Measurements from ENCODE around the gene SCGB1D4. TPM values are rescaled to one million over a fixed set of nuclear protein-coding genes. Genes with fewer than 3 reads are reported as not detected.

SCGB1D4 gene
- total and polyA plus RNA-seq, 2 of the 4 experiments (the other 2 are of a cell fraction): not detected

GRCh38 chr11:62345861-62346260 is 47.0 kb upstream of the SCGB1D4 start:
- no peak for TF ChIP-seq CEBPB (IDR thresholded peaks at IDR 0.05; ENCODE audit: low read depth, low read length)
- no peak for TF ChIP-seq CHD1 (IDR thresholded peaks at IDR 0.05; ENCODE audit: low read depth, low read length)
- no peak for TF ChIP-seq MXI1 (IDR thresholded peaks at IDR 0.05; ENCODE audit: borderline replicate concordance, low read depth, low read length)
- no peak for TF ChIP-seq CTCF (conservative IDR thresholded peaks at IDR 0.05; ENCODE audit: low read depth, low read length)
- TF ChIP-seq BHLHE40 (IDR thresholded peaks at IDR 0.05; ENCODE audit: low read depth, low read length): no peak
- TF ChIP-seq RAD21 (IDR thresholded peaks at IDR 0.05; ENCODE audit: low read length): no peak
- no peak for TF ChIP-seq RFX5 (IDR thresholded peaks at IDR 0.05; ENCODE audit: low read depth, low read length)
- TF ChIP-seq NFE2L2 (IDR thresholded peaks at IDR 0.05; ENCODE audit: low read depth, low read length): no peak
- Histone ChIP-seq H3K27ac (ENCODE audit: insufficient read depth, low read length) (no peak overlapping the region), H3K4me2 (ENCODE audit: low read depth, low read length) (no peak overlapping the region), H3K4me1 (ENCODE audit: control insufficient read depth, insufficient read depth, low read length) (no peaks in the 10 kb centered on the region), H2AK5ac (ENCODE audit: low read depth, low read length) (no peak overlapping the region), H4K8ac (ENCODE audit: low read depth in 2 of 2, low read length in 2 of 2) (no peak overlapping the region), H3K14ac (replicated peaks; ENCODE audit: low read depth, low read length) (no peak overlapping the region), H3K9ac (ENCODE audit: low read depth, low read length) (no peak overlapping the region), H3K9me1 (ENCODE audit: insufficient read depth, low read length) (no peaks in the 10 kb centered on the region), H3K23ac (ENCODE audit: low read depth, low read length) (no peak overlapping the region), H3K36me3 (ENCODE audit: control insufficient read depth, insufficient read depth, low read length) (no peaks in the 10 kb centered on the region), H3K4me3 (ENCODE audit: insufficient read depth, low read depth, low read length) (no peak overlapping the region), H3K27me3 (ENCODE audit: control insufficient read depth, insufficient read depth, low read length) (peaks cover 2% of the 10 kb centered on the region; the same call in 1 of the 2 replicates), H2BK5ac (ENCODE audit: low read depth, low read length, poor library complexity, severe bottlenecking) (no peak overlapping the region), H2AK9ac (replicated peaks; ENCODE audit: low read depth, low read length, poor library complexity) (no peak overlapping the region), H4K20me1 (ENCODE audit: insufficient read depth, low read length) (no peaks in the 10 kb centered on the region), H3K56ac (ENCODE audit: extremely low read depth, insufficient read depth, low read length) (no peak overlapping the region), H2AFZ (replicated peaks; ENCODE audit: low read length, poor library complexity) (no peak overlapping the region), H3K79me1 (ENCODE audit: low read depth in 1 of 2, low read length in 2 of 2) (no peaks in the 10 kb centered on the region), H4K91ac (ENCODE audit: insufficient read depth, low read depth, low read length) (no peak overlapping the region), H4K5ac (ENCODE audit: low read depth, low read length) (no peak overlapping the region), H3K18ac (ENCODE audit: low read depth, low read length) (no peak overlapping the region), H3K9me3 (ENCODE audit: control insufficient read depth, insufficient read depth, low read length) (no peaks in the 10 kb centered on the region), H3K4ac (ENCODE audit: low read depth, low read length) (no peak overlapping the region), H2BK15ac (ENCODE audit: low read depth, low read length) (no peak overlapping the region), H2BK20ac (ENCODE audit: low read depth, low read length) (no peak overlapping the region), H2BK120ac (ENCODE audit: low read depth, low read length) (no peak overlapping the region)
- in situ Hi-C loops (cut with MboI; ENCODE audit: low sequenced_read_pairs): no loop called here
- ChIA-PET POLR2A (ENCODE audit: unreplicated experiment) (no interaction called here), CTCF (no interaction called here)
- BruUV-seq (replicated peaks): no TSS peak
- DNase-seq (no peak), ATAC-seq (ENCODE audit: low read depth) (no peak)
- no CpG with 5 or more reads among the region's 6 CpGs for whole genome bisulfite sequencing, 2 experiments (ENCODE audit: extremely low coverage in 2 of 2, insufficient read length in 1 of 2)
- dilution Hi-C loops (cut with HindIII; ENCODE audit: low sequenced_read_pairs, unreplicated experiment): no loop called here
- intact Hi-C loops (cut with micrococcal nuclease): no loop called here
